ENCODE results near the gene RFX4.

- TF ChIP-seq, protein P1, sequence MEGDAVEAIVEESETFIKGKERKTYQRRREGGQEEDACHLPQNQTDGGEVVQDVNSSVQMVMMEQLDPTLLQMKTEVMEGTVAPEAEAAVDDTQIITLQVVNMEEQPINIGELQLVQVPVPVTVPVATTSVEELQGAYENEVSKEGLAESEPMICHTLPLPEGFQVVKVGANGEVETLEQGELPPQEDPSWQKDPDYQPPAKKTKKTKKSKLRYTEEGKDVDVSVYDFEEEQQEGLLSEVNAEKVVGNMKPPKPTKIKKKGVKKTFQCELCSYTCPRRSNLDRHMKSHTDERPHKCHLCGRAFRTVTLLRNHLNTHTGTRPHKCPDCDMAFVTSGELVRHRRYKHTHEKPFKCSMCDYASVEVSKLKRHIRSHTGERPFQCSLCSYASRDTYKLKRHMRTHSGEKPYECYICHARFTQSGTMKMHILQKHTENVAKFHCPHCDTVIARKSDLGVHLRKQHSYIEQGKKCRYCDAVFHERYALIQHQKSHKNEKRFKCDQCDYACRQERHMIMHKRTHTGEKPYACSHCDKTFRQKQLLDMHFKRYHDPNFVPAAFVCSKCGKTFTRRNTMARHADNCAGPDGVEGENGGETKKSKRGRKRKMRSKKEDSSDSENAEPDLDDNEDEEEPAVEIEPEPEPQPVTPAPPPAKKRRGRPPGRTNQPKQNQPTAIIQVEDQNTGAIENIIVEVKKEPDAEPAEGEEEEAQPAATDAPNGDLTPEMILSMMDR (IDR thresholded peaks at IDR 0.05): no peak
- TF ChIP-seq POLR2A (IDR thresholded peaks at IDR 0.05): no peak
These were observed 47.2 kb downstream of the RFX4 start for GRCh38 chr12:106629797-106630659.

Measured in lower leg skin (tissue), 3 donors.